GM10266 (cell line): ENCODE results near the gene MMP27.
"Not testable (repeated sequence)": the region's sequence is repeated elsewhere in the genome, so short reads cannot be mapped to it uniquely, and the experiment has no call there.

ENCODE experiments used
- DNase-seq: peaks from one replicate; pipeline ENCODE4 v3.0.0; 2012; ENCODE audit errors: extremely low spot score
- CTCF ChIP-seq: IDR thresholded peaks from 2 replicates; pipeline ENCODE4 v1.5.1; 2012; ENCODE audit warnings: mild to moderate bottlenecking, low read depth; ENCODE audit not compliant: control insufficient read depth, insufficient read depth; ENCODE audit errors: missing control alignments

The MMP27 gene

GRCh38 chr11:102705626-102706025 lies at the start of gene MMP27:
Gene MMP27, minus strand, starts transcription at chr11:102705769. Its CDS starts 55 bp downstream, at chr11:102705714.
- no peak for DNase-seq
- TF ChIP-seq CTCF: no peak

- no peak for DNase-seq
- no peak for TF ChIP-seq CTCF
These were observed 47.7 kb upstream of the MMP27 start for GRCh38 chr11:102753267-102753666.

GRCh38 chr11:102751673-102752072 lies 46.1 kb upstream of the MMP27 start:
- no peak for TF ChIP-seq CTCF
- no peak for DNase-seq

GRCh38 chr11:102749101-102749722 lies 43.6 kb upstream of the MMP27 start:
- no peak for TF ChIP-seq CTCF
- DNase-seq: no peak

GRCh38 chr11:102746746-102747578 lies 41.4 kb upstream of the MMP27 start:
- not testable (repeated sequence) for DNase-seq

GRCh38 chr11:102734650-102735049 lies 29.1 kb upstream of the MMP27 start:
- TF ChIP-seq CTCF: no peak
- DNase-seq: no peak

GRCh38 chr11:102733232-102733875 lies 27.8 kb upstream of the MMP27 start:
- TF ChIP-seq CTCF: peak; percentile 61
- DNase-seq: peak; percentile 57

GRCh38 chr11:102730944-102731343 lies 25.4 kb upstream of the MMP27 start:
- DNase-seq: not testable (repeated sequence)
